Dermis blood vessel endothelial cell (primary cell): ENCODE results near the gene SLC24A4. TPM values are rescaled to one million over a fixed set of nuclear protein-coding genes. Genes with fewer than 3 reads are reported as not detected.
"Not testable (repeated sequence)": the region's sequence is repeated elsewhere in the genome, so short reads cannot be mapped to it uniquely, and the experiment has no call there.

Experiments used
- DNase-seq: peaks from one replicate; pipeline ENCODE4 v3.0.0; 2010
- total RNA-seq: library from RNA; depleted of rRNA; stranded (reverse); fragments of >200 nt; gene quantifications from 2 replicates; pipeline ENCODE4 v1.2.3, GENCODE V29; 2014

SLC24A4 gene
- total RNA-seq, 1 donor from 2014 or later: under 0.01 TPM

- DNase-seq: no peak
Observed at GRCh38 chr14:92373336-92373735, 50.4 kb downstream of the SLC24A4 start.

GRCh38 chr14:92380131-92380530 lies 57.2 kb downstream of the SLC24A4 start:
- no peak for DNase-seq

- no peak for DNase-seq
Observed at GRCh38 chr14:92380582-92380981, 57.6 kb downstream of the SLC24A4 start.

- peak; percentile 25 for DNase-seq
Observed at GRCh38 chr14:92382677-92383076, 59.7 kb downstream of the SLC24A4 start.

GRCh38 chr14:92383805-92384204 lies 60.8 kb downstream of the SLC24A4 start:
- no peak for DNase-seq

- DNase-seq: no peak
Observed at GRCh38 chr14:92384461-92385133, 61.6 kb downstream of the SLC24A4 start.

GRCh38 chr14:92385561-92385960 lies 62.6 kb downstream of the SLC24A4 start:
- DNase-seq: no peak

- DNase-seq: no peak
Observed at GRCh38 chr14:92386165-92386564, 63.2 kb downstream of the SLC24A4 start.

- DNase-seq: no peak
Observed at GRCh38 chr14:92386637-92387036, 63.7 kb downstream of the SLC24A4 start.

GRCh38 chr14:92387578-92387977 lies 64.6 kb downstream of the SLC24A4 start:
- no peak for DNase-seq

GRCh38 chr14:92389598-92390158 lies 66.7 kb downstream of the SLC24A4 start:
- DNase-seq: no peak

GRCh38 chr14:92391726-92392125 lies 68.8 kb downstream of the SLC24A4 start:
- DNase-seq: no peak

- no peak for DNase-seq
Observed at GRCh38 chr14:92392711-92393110, 69.7 kb downstream of the SLC24A4 start.

- no peak for DNase-seq
Observed at GRCh38 chr14:92397150-92397952, 74.4 kb downstream of the SLC24A4 start.

GRCh38 chr14:92397953-92398564 lies 75.1 kb downstream of the SLC24A4 start:
- no peak for DNase-seq

- DNase-seq: no peak
Observed at GRCh38 chr14:92398888-92399636, 76.1 kb downstream of the SLC24A4 start.

- DNase-seq: no peak
Observed at GRCh38 chr14:92400579-92401444, 77.8 kb downstream of the SLC24A4 start.

- DNase-seq: no peak
Observed at GRCh38 chr14:92401561-92401960, 78.6 kb downstream of the SLC24A4 start.

- not testable (repeated sequence) for DNase-seq
Observed at GRCh38 chr14:92402500-92402899, 79.5 kb downstream of the SLC24A4 start.

- no peak for DNase-seq
Observed at GRCh38 chr14:92404018-92404417, 81.1 kb downstream of the SLC24A4 start.

- no peak for DNase-seq
Observed at GRCh38 chr14:92404421-92404820, 81.5 kb downstream of the SLC24A4 start.

GRCh38 chr14:92404938-92405337 lies 82.0 kb downstream of the SLC24A4 start:
- no peak for DNase-seq
